Measurements from ENCODE around the gene DACT2.

DACT2 gene

DNA sequence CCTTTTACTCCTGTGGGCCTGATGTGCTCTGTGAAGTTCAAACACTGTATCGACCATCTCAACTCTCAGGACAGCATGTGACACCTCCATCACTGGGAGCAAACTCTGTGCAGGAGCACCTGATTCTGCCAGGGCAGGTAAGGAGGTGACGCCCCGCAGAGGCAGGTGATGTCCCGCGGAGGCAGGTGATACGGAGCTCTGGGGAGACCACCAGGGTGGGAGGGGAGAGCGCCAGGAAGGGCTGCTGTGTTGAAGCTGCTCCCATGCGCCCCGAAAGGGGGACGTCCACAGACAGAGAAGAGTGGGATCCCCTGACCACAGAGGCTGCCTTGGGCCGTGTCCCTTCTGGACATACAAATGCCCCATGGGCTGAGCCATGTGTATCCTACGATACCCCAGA is 58.3 kb downstream of the DACT2 start:
- DNase-seq = no peak

DNA sequence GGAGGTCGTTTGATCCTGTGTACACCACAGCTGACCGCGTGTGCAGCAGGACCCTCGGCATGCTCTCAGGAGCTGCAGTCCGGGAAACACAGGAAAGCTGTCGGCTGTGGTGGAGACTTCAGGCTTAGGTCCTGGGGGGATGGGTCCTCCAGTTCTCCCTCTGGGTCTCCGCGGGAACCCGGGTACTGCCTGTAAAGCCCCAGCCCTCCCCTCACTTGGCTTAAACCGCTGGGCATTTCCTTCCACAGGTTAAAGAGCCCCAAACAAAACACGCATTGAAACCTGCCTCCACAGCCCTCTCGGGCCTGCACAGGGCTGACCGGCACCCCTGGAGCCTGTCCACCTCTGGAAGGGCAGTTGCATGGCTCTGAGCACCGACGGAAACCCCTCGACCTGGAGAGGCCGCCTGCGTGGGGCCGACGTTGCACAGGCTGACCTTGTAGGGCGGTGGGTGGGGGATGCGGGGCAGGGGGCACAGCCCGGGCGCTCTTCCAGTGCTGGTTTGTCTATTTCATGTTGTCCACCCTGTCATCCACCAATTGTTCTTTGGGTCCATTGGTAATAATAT is 59.1 kb downstream of the DACT2 start:
- no peak for DNase-seq

DNA sequence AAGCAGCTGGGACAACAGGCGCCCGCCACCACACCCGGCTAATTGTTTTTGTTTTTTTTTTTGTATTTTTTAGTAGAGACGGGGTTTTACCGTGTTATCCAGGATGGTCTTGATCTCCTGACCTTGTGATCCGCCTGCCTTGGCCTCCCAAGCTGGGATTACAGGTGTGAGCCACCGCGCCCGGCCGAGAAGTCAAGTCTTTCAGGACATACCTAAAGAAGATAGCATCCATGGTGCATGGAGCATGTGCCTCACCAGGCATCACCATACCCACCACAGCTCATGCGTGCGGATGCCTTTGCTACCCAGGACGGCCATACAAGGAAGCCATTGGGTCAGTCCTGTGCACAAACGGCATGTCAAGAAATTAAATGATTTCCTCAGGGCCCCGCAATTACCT is 60.8 kb downstream of the DACT2 start:
- no peak for DNase-seq

DNA sequence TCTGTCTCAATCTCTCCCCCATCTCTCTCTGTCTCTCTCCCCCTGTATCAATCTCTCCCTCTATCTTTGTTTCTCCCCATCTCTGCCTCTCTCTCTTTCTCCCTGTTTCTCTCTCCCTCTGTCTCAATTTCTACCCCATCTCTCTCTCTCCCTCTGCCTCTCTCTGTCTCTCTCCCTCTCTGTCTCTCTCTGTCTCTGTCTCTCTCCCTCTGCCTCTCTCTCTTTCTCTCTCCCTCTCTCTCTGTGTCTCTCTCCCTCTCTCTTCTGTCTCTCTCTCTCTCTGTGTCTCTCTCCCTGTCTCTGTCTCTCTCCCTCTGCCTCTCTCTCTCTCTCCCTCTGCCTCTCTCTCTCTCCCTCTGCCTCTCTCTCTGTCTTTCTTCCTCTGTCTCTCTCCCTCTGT is 62.6 kb downstream of the DACT2 start:
- no peak for DNase-seq

All from effector CD4-positive, alpha-beta T cell (primary cell).